Nephron progenitor cell (in vitro differentiated cells): ENCODE results near the gene ULK2.

Source experiments
- DNase-seq: peaks from one replicate; pipeline ENCODE4 v3.0.0; 2021
- H3K27ac Mint-ChIP-seq: 2 replicates; pipeline ENCODE4 v1.8.0; 2021; ENCODE audit warnings: mild to moderate bottlenecking, moderate library complexity, mixed read lengths
- H3K27me3 Mint-ChIP-seq: 2 replicates; pipeline ENCODE4 v1.8.0; 2021; ENCODE audit warnings: mild to moderate bottlenecking, low read depth, mixed read lengths; ENCODE audit not compliant: poor library complexity
- H3K36me3 Mint-ChIP-seq: 2 replicates; pipeline ENCODE4 v1.8.0; 2021; ENCODE audit warnings: low read depth, mixed read lengths
- H3K4me1 Mint-ChIP-seq: 2 replicates; pipeline ENCODE4 v1.8.0; 2021; ENCODE audit warnings: mixed read lengths
- H3K4me3 Mint-ChIP-seq: 2 replicates; pipeline ENCODE4 v1.8.0; 2021; ENCODE audit warnings: mild to moderate bottlenecking, moderate library complexity, mixed read lengths
- H3K9me3 Mint-ChIP-seq: 2 replicates; pipeline ENCODE4 v1.8.0; 2021; ENCODE audit warnings: mild to moderate bottlenecking, moderate library complexity, mixed read lengths
- CTCF ChIP-seq: fragments of 200-600 bp; sonication (generic); IDR thresholded peaks from 2 replicates; pipeline ENCODE4 v1.5.0; 2021; ENCODE audit warnings: antibody characterized with exemption

ULK2 gene

GRCh38 chr17:19727501-19728078 is 140.1 kb downstream of the ULK2 start:
- no peak for TF ChIP-seq CTCF
- peaks cover 12% of the 10 kb centered on the region for H3K27me3 Mint-ChIP-seq
- H3K4me3 Mint-ChIP-seq, result no peak overlapping the region
- no peak for DNase-seq
- no peaks in the 10 kb centered on the region for H3K4me1 Mint-ChIP-seq
- H3K9me3 Mint-ChIP-seq, result no peaks in the 10 kb centered on the region
- H3K36me3 Mint-ChIP-seq, result no peaks in the 10 kb centered on the region
- no peak overlapping the region for H3K27ac Mint-ChIP-seq

GRCh38 chr17:19726631-19727376 is 140.9 kb downstream of the ULK2 start:
- DNase-seq, result no peak
- no peak for TF ChIP-seq CTCF
- Mint-ChIP-seq H3K27ac (no peak overlapping the region), H3K9me3 (no peaks in the 10 kb centered on the region), H3K27me3 (peaks cover 9% of the 10 kb centered on the region), H3K36me3 (no peaks in the 10 kb centered on the region), H3K4me1 (peaks cover under 1% of the 10 kb centered on the region), H3K4me3 (no peak overlapping the region)

GRCh38 chr17:19725486-19725885 is 142.2 kb downstream of the ULK2 start:
- H3K36me3 Mint-ChIP-seq, result no peaks in the 10 kb centered on the region
- no peak overlapping the region for H3K4me3 Mint-ChIP-seq
- peaks cover 14% of the 10 kb centered on the region for H3K4me1 Mint-ChIP-seq

GRCh38 chr17:19724501-19725420 is 143.0 kb downstream of the ULK2 start:
- Mint-ChIP-seq H3K36me3 (no peaks in the 10 kb centered on the region), H3K4me1 (peaks cover 21% of the 10 kb centered on the region), H3K27ac (peak overlapping the region; percentile 57), H3K4me3 (no peak overlapping the region), H3K27me3 (peaks cover 5% of the 10 kb centered on the region), H3K9me3 (no peaks in the 10 kb centered on the region)
- no peak for DNase-seq
- no peak for TF ChIP-seq CTCF

More at GRCh38 chr17:19725486-19725885, 142.2 kb downstream of the ULK2 start:
- Mint-ChIP-seq H3K27me3 (peaks cover 8% of the 10 kb centered on the region), H3K27ac (no peak overlapping the region), H3K9me3 (no peaks in the 10 kb centered on the region)
- no peak for TF ChIP-seq CTCF
- DNase-seq, result no peak

GRCh38 chr17:19723964-19724363 is 143.8 kb downstream of the ULK2 start:
- H3K27me3 Mint-ChIP-seq, result peaks cover 4% of the 10 kb centered on the region
- H3K4me1 Mint-ChIP-seq, result peaks cover 28% of the 10 kb centered on the region
- H3K4me3 Mint-ChIP-seq, result no peak overlapping the region
- H3K9me3 Mint-ChIP-seq, result no peaks in the 10 kb centered on the region
- H3K27ac Mint-ChIP-seq, result no peak overlapping the region
- TF ChIP-seq CTCF, result no peak
- no peaks in the 10 kb centered on the region for H3K36me3 Mint-ChIP-seq
- DNase-seq, result no peak
